Measurements from ENCODE around the gene TRIM45.

- TF ChIP-seq, protein P1, sequence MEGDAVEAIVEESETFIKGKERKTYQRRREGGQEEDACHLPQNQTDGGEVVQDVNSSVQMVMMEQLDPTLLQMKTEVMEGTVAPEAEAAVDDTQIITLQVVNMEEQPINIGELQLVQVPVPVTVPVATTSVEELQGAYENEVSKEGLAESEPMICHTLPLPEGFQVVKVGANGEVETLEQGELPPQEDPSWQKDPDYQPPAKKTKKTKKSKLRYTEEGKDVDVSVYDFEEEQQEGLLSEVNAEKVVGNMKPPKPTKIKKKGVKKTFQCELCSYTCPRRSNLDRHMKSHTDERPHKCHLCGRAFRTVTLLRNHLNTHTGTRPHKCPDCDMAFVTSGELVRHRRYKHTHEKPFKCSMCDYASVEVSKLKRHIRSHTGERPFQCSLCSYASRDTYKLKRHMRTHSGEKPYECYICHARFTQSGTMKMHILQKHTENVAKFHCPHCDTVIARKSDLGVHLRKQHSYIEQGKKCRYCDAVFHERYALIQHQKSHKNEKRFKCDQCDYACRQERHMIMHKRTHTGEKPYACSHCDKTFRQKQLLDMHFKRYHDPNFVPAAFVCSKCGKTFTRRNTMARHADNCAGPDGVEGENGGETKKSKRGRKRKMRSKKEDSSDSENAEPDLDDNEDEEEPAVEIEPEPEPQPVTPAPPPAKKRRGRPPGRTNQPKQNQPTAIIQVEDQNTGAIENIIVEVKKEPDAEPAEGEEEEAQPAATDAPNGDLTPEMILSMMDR (IDR thresholded peaks at IDR 0.05; ENCODE audit: poor library complexity) = no peak
- no peak for TF ChIP-seq EZH2 (IDR thresholded peaks at IDR 0.05; ENCODE audit: borderline replicate concordance)
These were observed 28.4 kb downstream of the TRIM45 start for GRCh38 chr1:117093091-117093534.
